Islet of Langerhans (tissue), 1 donor: Measurements from ENCODE around the gene NCF4.

ENCODE experiments used
- FAIRE-seq: peaks from one replicate; lab custom pipeline; 2011; peaks lifted over from hg19 to GRCh38; lab: Jason Lieb, UNC

The NCF4 gene

GRCh38 chr22:36860821-36861659 lies at the start of gene NCF4:
Gene NCF4, plus strand, starts transcription at chr22:36861006. Its CDS starts 166 bp downstream, at chr22:36861172.
- FAIRE-seq: no peak

GRCh38 chr22:36811094-36811800 lies 49.6 kb upstream of the NCF4 start:
- no peak for FAIRE-seq

- no peak for FAIRE-seq
These were observed 46.0 kb upstream of the NCF4 start for GRCh38 chr22:36814801-36815200.

GRCh38 chr22:36815558-36816338 lies 45.1 kb upstream of the NCF4 start:
- no peak for FAIRE-seq

DNA sequence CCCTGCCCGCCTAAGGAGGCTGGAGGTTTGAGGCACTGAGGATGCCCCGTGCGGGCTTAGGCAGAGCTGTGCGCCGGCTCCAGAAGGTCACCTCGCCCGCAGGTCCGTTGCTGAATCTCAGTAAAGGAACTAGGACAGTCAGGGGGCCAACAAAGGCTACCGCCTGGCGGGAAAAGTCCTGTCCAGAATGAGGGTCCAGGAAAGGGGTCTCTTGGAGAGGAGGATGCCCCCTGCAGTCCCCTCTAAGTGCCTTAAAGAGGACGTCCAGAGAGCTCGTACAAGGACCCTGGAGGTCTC lies 44.5 kb upstream of the NCF4 start:
- no peak for FAIRE-seq

GRCh38 chr22:36816636-36817524 lies 43.9 kb upstream of the NCF4 start, which contains the start of gene PVALB:
Gene PVALB, minus strand, starts transcription at chr22:36817035. Its CDS starts 30 bp downstream, at chr22:36817005.
- FAIRE-seq: no peak

DNA sequence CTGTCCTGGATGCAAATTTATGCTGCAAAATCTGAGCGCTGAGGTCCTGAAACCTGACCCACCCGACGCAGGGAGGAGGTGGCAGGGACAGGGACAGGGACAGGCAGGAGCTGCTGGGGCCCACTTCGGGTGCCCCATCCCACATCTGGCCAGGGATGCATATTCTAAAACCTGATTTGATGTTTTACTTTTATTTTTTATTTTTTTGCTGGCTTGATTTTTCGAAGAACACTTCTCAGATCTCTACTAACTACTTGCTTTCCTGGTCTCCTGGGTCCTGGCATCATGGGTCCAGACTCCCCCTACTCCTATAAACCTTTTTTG lies 43.3 kb upstream of the NCF4 start:
- no peak for FAIRE-seq

- no peak for FAIRE-seq
These were observed 42.7 kb upstream of the NCF4 start for GRCh38 chr22:36818010-36818642.

DNA sequence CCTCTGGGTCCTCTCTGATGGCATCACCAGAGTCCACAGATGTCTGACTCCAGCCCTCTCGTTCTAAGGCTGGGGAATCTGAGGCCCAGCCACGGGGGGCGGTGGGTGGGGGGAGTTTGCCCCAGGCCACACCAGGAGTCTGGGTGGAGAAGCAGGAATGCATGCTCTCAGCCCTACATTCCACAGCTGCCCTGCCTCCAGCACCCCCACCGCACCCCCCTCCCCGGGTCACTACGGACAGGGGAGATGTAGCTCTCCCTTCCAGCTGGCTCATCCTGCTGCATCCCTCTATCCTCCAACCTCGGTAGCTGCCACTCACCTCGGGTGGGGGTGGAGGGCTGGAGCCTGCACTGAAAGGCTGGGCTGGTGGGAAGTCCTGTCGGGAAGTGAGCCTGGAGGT lies 41.7 kb upstream of the NCF4 start:
- no peak for FAIRE-seq

- FAIRE-seq: no peak
These were observed 38.2 kb upstream of the NCF4 start for GRCh38 chr22:36822581-36822980.

- no peak for FAIRE-seq
These were observed 37.5 kb upstream of the NCF4 start for GRCh38 chr22:36823186-36823839.

DNA sequence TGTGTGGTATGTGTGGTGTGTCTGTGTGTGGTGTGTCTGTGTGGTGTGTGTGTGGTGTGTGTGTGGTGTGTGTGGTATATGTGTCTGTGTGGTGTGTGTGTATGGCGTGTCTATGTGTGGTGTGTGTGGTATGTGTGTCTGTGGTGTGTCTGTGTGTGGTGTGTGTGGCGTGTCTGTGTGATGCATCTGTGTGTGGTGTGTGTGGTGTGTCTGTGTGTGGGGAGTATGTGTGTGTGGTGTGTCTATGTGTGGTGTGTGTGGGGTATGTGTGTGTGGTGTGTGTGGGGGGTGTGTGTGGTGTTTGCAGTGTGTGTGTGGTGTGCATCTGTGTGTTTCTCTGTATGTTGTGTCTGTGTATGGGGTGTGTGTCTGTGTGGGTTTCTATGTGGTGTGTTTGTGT lies 36.2 kb upstream of the NCF4 start:
- FAIRE-seq: no peak

GRCh38 chr22:36826262-36826661 lies 34.5 kb upstream of the NCF4 start:
- FAIRE-seq: no peak

DNA sequence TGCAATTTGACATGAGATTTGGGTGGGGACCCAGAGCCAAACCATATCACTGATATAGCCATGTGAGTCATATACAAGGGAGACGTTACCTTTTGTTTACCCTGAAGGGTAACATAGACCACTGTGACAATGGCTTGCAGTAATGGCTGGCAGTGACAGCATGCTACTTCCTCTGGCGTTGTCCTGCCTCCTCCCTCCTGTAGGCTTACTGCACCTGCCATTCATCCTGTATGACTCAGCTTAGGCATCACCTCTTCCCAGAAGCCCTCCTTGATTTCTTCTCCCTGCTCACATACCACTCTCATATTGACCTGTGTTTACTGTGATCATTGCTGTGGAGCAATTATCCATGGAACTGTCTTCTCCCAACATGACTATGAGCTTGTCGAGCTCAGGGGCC lies 32.0 kb upstream of the NCF4 start:
- FAIRE-seq: no peak

DNA sequence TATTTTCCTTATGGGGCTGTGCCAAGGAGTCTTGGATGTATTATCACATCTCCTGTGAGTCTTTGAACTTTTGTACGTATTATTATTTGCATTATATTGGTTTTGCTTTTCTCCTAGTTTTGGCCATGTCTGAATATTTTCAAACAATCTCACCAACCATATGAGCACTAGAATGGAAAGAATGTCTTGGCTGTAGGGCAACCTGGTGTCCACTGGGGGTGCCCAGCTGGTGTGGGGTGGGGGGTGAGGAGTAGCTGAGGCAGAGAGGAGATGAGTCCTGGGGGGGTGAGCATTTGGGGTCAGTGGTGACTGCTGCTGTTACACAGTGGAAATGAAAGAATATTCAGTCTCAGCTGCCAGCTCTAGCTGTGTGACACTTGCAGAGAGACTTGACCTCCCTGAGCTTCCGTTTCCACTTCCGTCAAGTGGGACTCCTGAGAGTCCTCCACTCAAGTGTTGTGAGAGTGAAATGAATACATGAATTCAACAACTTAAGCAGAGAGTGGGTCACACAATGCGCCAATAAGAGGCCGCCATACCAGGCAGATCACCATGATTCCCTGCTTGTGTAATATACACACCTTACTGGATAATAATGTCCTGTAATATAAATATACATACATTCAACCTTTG lies 31.3 kb upstream of the NCF4 start:
- FAIRE-seq: no peak

DNA sequence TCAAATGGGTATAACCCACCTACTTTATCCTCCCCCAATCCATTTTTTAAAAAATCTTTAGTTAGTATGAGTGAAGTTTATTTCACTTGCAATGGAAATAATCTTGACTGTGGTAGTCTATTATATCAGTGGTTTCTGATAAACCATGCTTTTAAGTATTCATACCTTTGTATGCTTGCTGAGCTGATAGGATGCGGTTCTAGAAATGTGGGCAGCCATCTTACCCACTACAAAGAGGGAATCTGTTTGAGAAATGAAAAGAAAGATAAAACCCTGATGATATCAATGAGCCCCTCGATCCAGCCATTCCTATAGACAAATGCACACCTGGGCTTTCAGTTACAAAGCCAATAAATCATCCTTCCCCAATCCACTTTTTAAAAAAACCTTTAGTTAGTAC lies 30.2 kb upstream of the NCF4 start:
- no peak for FAIRE-seq

DNA sequence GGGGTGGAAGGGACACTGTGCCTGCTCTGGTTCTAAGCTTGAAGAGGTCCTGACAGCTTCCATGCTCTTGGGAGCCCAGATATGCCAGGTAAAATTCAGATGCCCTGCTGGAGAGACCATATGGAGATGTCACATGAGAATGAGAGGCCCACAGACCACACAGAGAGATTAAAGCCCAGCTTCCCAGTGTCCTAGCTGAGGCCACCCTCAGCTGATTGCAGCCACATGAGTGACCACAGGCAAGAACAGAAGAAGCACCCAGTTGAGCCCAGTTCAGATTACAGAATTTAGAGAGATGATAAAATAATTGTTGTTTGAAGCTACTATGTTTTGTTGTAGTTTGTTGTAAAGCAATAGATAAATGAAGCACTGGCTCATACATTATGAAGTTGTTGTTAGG lies 29.6 kb upstream of the NCF4 start:
- FAIRE-seq: no peak

DNA sequence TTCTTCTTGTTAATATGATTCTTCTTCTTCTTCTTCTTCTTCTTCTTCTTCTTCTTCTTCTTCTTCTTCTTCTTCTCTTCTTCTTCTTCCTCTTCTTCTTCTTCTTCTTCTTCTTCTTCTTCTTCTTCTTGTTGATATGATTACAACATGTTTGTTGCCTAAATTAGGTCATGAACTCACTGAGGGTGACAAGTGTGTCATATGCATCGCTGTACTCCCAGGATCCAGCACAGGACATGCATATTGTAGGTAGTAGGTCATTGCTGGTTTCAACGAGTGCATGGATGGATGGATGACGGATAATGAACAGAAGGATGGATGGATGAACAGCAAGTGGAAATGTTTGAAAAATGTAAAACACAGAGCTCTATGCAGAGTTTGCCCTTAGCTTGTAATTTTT lies 29.1 kb upstream of the NCF4 start:
- no peak for FAIRE-seq

DNA sequence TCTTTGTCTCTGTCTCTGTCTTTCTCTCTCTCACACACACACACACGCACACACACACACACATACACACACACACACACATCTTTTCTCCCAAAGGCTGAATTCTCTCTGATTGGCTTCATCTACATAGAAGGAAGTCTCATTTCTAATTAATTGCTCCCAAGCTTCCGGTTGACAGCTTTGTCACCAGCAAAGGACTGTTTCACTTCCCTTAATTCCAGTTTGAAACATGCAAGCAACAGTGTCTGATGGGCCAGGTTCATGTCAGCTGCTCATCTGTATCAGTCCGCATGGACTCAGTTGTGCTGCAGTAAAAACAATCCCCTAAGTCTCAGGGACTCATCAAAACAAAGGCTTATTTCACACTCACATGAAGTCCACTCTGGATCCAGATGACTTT lies 27.7 kb upstream of the NCF4 start:
- no peak for FAIRE-seq

DNA sequence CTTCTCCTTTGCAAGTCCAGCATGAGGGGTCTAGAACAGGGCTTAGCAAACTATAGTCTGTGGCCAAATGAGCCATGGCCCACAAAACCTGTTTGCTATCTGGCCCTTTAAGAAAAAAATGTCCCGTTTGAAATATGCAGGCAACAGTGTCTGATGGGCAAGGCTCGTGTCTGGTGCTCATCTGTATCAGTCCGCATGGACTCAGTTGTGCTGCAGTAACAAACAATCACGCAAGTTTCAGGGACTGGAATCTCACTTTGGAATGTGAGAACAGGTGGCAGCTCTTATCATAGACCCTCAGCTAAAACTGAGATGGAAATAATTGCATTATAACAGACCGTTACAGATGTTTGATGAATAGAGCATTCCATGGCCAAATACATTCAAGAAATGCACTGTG lies 24.9 kb upstream of the NCF4 start:
- FAIRE-seq: no peak
